Activated CD4-positive, alpha-beta T cell treated with anti-CD3 and anti-CD28 coated beads, Interleukin-2, amount 10 ng/mL, durations not matched to agents 7 days and 5 days (primary cell): ENCODE results near the gene INPP1. TPM values are rescaled to one million over a fixed set of nuclear protein-coding genes. Genes with fewer than 3 reads are reported as not detected.

Experiments used
- CTCF ChIA-PET: fragments of 350-600 bp; sonication (Branson Sonifier 250); formaldehyde crosslinking; loops from one replicate; lab custom pipeline; 2021; ENCODE audit warnings: antibody characterized with exemption; lab: Charles Lee
- POLR2A ChIA-PET: fragments of 350-600 bp; sonication (Branson Sonifier 250); formaldehyde crosslinking; loops from one replicate; lab custom pipeline; 2021; ENCODE audit warnings: antibody characterized with exemption; lab: Charles Lee
- DNase-seq: peaks from one replicate; pipeline ENCODE4 v3.0.0-alpha.2; 2020
- H3K27ac Mint-ChIP-seq: one replicate; pipeline ENCODE4 v1.8.0; 2021; ENCODE audit warnings: mild to moderate bottlenecking, moderate library complexity, mixed read lengths
- H3K27me3 Mint-ChIP-seq: one replicate; pipeline ENCODE4 v1.8.0; 2021; ENCODE audit warnings: mixed read lengths
- H3K36me3 Mint-ChIP-seq: one replicate; pipeline ENCODE4 v1.8.0; 2021; ENCODE audit warnings: low read depth, mixed read lengths
- H3K4me1 Mint-ChIP-seq: one replicate; pipeline ENCODE4 v1.8.0; 2021; ENCODE audit warnings: mixed read lengths
- H3K4me3 Mint-ChIP-seq: one replicate; pipeline ENCODE4 v1.8.0; 2021; ENCODE audit warnings: mild to moderate bottlenecking, moderate library complexity, mixed read lengths
- H3K9me3 Mint-ChIP-seq: one replicate; pipeline ENCODE4 v1.8.0; 2021; ENCODE audit warnings: mixed read lengths
- total RNA-seq, 2 experiments: library from RNA; stranded (reverse); gene quantifications; one replicate each; pipeline ENCODE4 v1.2.3, GENCODE V29; 2021

INPP1 gene
- total RNA-seq, 2 experiments from 2014 or later, result 6.7 to 6.9 TPM

DNA sequence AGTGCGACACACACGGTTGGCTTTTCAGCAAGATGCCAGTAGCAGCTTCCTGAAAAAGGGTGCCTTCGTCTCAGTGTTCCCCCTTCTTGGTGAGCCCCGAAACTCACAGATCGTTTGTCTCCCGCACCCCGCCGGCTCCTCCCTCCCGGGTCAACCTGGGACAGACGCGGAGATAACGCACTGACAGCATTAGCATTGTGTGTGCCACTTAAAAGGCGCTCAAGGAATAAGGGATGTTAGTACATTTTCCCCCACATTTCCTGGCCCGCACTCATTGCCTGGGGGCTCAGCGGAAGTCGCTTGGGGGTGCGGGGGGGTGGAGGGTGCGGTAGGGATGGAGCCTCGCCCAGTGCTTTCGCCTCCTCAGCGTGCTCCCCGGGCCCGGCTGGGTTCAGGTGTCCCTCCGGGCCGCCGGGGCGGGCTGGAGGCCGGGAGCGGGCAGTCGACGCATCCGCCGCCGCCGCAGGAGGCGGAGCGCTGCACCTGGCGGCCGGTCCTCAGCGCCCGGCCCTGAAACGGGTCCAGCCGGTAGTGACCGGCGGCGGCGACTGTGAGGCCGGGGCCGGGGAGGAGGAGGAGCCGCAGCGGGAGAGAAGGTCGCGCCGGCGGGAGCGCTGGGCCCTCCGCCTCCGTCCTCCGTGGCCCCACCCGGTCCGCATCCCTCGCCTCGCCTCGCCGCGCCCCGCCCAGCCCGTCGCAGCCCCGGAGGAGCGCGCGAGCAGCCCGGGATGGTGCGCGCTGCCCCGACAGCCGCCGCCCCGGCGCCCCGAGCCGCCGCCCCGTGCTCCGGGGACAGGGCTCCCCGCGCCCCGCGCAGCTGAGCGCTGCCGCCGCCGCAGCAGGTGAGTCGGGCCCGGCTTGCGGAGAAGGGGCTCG is 64.5 kb downstream of the INPP1 start, which contains the start of gene MFSD6:
Gene MFSD6, plus strand, starts transcription at position 694 of the 876 bp plus-strand sequence. CDS start 27,675 bp downstream, outside the sequence.
- peak; percentile 56 for DNase-seq
- H3K27ac Mint-ChIP-seq, result peak within 1 kb of the TSS; percentile 96
- ChIA-PET CTCF (interaction anchor here (1.2 to 1.3 kb wide), 2 partner anchors 64 to 77 kb away, joined by 3 read pairs; no protein-coding TSS in a partner anchor), POLR2A (no interaction called here)
- H3K9me3 Mint-ChIP-seq, result no peaks in the 10 kb centered on the region
- H3K27me3 Mint-ChIP-seq, result no peaks in the 10 kb centered on the region
- peak within 1 kb of the TSS; percentile 88 for H3K4me3 Mint-ChIP-seq
- peaks cover 35% of the 10 kb centered on the region for H3K4me1 Mint-ChIP-seq
- peaks cover 14% of the 10 kb centered on the region for H3K36me3 Mint-ChIP-seq

- Mint-ChIP-seq H3K27me3 (no peaks in the 10 kb centered on the region), H3K9me3 (no peaks in the 10 kb centered on the region), H3K36me3 (peaks cover 22% of the 10 kb centered on the region), H3K4me1 (peaks cover 43% of the 10 kb centered on the region), H3K4me3 (peak overlapping the region; percentile 88), H3K27ac (peak overlapping the region; percentile 96)
- ChIA-PET CTCF (no interaction called here), POLR2A (no interaction called here)
- peak; percentile 77 for DNase-seq
Observed at GRCh38 chr2:190408538-190409271, 65.3 kb downstream of the INPP1 start.

DNA sequence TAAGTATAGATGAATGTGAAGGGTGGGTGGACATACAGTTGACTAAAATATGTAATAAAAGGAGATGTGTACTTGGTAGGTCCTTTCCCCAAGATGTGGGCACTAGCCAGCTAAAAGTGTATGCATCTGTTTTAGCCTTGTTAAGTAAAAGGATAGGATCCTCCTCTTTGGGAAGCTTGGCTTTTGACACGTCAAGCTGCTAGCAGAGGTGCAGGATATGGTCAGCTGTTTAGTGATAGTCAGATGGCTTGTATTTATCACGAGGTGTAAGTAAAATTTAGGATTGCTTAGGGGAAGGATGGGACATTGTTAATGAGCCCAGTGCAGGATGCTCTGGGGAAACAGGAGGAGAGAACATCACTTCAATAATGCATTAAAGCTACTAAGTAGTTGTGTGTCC is 66.2 kb downstream of the INPP1 start:
- peak overlapping the region; percentile 96 for H3K27ac Mint-ChIP-seq
- peaks cover 23% of the 10 kb centered on the region for H3K36me3 Mint-ChIP-seq

GRCh38 chr2:190410166-190410565 is 66.8 kb downstream of the INPP1 start:
- Mint-ChIP-seq H3K36me3 (peaks cover 23% of the 10 kb centered on the region), H3K9me3 (no peaks in the 10 kb centered on the region)
- POLR2A ChIA-PET, result no interaction called here

More for the DNA sequence above, 66.2 kb downstream of the INPP1 start:
- H3K4me1 Mint-ChIP-seq, result peaks cover 45% of the 10 kb centered on the region
- peak overlapping the region; percentile 88 for H3K4me3 Mint-ChIP-seq
- no peaks in the 10 kb centered on the region for H3K27me3 Mint-ChIP-seq
- ChIA-PET CTCF (interaction anchor here (1.3 kb wide), 1 partner anchor 661 kb away, joined by 3 read pairs; no protein-coding TSS in a partner anchor), POLR2A (no interaction called here)
- H3K9me3 Mint-ChIP-seq, result no peaks in the 10 kb centered on the region
- no peak for DNase-seq

DNA sequence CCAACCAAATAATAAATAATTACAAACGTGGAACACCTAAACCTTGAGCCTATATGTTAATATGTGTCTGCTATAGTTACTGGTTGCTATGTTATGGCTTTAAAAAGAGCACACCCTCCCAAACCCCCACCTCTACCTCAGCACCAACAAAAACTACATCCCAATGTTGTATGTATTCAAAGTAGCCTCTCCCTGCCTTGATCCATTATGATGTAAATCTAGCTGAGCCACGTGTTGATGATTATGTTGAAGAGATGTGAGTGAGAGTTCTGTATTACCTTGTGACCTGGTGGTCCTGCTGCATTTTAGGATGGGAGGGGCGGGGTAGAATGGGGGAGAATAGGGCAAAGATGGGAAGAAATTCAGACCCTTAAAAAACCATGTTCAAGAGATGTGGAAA is 69.6 kb downstream of the INPP1 start:
- Mint-ChIP-seq H3K27me3 (no peaks in the 10 kb centered on the region), H3K36me3 (peaks cover 30% of the 10 kb centered on the region), H3K4me1 (peaks cover 61% of the 10 kb centered on the region), H3K9me3 (no peaks in the 10 kb centered on the region), H3K4me3 (no peak overlapping the region), H3K27ac (peak overlapping the region; percentile 62)
- POLR2A ChIA-PET, result no interaction called here
- DNase-seq, result no peak
- CTCF ChIA-PET, result interaction anchor here (1.1 kb wide), 1 partner anchor 27 kb away, joined by 3 read pairs; no protein-coding TSS in a partner anchor

More at GRCh38 chr2:190410166-190410565, 66.8 kb downstream of the INPP1 start:
- Mint-ChIP-seq H3K4me1 (peaks cover 47% of the 10 kb centered on the region), H3K4me3 (peak overlapping the region; percentile 88), H3K27me3 (no peaks in the 10 kb centered on the region), H3K27ac (peak overlapping the region; percentile 96)
- DNase-seq, result no peak
- CTCF ChIA-PET, result interaction anchor here (1.3 kb wide), 1 partner anchor 660 kb away, joined by 3 read pairs; no protein-coding TSS in a partner anchor

GRCh38 chr2:190413421-190413820 is 70.0 kb downstream of the INPP1 start:
- H3K36me3 Mint-ChIP-seq, result peaks cover 34% of the 10 kb centered on the region
- H3K4me1 Mint-ChIP-seq, result peaks cover 61% of the 10 kb centered on the region
- H3K27ac Mint-ChIP-seq, result peak overlapping the region; percentile 62
- CTCF ChIA-PET, result interaction anchor here (1.1 to 1.3 kb wide), 2 partner anchors 12 to 27 kb away, joined by 3 read pairs; no protein-coding TSS in a partner anchor
- H3K27me3 Mint-ChIP-seq, result no peaks in the 10 kb centered on the region
- DNase-seq, result no peak
- POLR2A ChIA-PET, result no interaction called here
- no peak overlapping the region for H3K4me3 Mint-ChIP-seq
- H3K9me3 Mint-ChIP-seq, result no peaks in the 10 kb centered on the region

DNA sequence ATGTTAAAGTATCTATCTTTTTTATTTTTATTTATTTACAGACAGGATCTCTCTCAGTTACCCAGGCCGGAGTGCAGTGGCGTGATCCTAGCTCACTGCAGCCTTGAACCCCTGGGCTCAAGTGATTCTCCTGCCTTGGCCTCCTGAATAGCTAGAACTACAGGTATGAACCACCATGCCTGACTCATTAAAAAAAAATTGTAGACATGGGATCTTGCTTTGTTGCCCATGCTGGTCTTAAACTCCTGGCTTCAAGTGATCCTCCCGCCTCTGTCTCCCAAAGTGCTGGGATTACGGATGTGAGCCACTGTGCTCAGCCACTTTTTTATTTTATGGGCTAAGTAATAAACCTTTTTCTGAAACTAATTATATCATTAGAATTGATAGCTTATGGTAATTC is 71.9 kb downstream of the INPP1 start:
- DNase-seq, result no peak
- Mint-ChIP-seq H3K36me3 (peaks cover 44% of the 10 kb centered on the region), H3K4me3 (no peak overlapping the region), H3K4me1 (peaks cover 49% of the 10 kb centered on the region), H3K27ac (peak overlapping the region; percentile 52), H3K27me3 (no peaks in the 10 kb centered on the region), H3K9me3 (no peaks in the 10 kb centered on the region)
- ChIA-PET CTCF (interaction anchor here (0.8 kb wide), 3 partner anchors 9 to 81 kb away, joined by 3 read pairs; no protein-coding TSS in a partner anchor), POLR2A (no interaction called here)

DNA sequence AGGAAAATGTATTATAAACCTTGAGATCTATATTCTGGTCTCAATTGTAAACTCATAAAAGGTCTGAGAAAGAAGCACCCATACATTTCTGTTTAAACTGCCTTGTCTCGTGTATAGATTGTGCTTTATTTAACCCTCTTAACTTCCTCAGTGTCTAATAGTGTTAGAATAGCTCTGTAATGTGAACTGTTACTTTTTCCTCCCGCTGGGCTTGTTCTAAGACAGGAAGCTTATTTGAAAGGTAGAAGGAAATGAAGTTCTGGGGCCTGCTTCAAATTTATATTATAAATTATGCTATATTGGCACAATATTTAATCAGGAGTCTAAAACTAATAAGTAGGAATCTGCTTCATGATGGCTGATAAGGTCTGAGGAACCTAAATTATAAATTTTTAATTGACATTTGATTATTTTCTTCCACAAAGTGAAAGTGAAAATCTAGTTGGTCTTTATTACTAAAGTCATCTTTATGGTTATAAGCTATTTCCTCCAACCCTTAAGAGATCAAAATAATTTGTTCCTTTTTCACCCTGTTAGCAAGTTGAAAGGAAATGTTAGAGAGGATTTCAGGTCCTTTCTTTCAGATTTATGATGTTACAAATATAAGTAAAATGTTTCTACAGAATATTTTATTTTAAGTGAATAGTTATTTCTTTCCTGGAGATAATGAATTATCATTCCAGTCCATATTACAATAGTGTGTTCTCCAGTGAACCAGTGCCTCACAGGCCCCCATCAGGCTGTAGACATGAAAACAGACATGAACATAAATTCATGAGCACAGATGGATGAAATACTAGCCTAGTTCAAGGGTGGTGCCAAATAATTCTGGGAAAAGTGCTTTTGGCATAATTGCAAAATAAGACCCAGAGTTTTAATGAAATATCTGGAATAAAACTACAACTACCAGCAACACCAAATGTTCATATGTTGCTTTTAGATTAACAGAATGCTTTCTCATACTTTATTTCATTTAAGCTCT is 72.7 kb downstream of the INPP1 start:
- Mint-ChIP-seq H3K36me3 (peaks cover 43% of the 10 kb centered on the region), H3K4me1 (peaks cover 47% of the 10 kb centered on the region)
- POLR2A ChIA-PET, result no interaction called here

DNA sequence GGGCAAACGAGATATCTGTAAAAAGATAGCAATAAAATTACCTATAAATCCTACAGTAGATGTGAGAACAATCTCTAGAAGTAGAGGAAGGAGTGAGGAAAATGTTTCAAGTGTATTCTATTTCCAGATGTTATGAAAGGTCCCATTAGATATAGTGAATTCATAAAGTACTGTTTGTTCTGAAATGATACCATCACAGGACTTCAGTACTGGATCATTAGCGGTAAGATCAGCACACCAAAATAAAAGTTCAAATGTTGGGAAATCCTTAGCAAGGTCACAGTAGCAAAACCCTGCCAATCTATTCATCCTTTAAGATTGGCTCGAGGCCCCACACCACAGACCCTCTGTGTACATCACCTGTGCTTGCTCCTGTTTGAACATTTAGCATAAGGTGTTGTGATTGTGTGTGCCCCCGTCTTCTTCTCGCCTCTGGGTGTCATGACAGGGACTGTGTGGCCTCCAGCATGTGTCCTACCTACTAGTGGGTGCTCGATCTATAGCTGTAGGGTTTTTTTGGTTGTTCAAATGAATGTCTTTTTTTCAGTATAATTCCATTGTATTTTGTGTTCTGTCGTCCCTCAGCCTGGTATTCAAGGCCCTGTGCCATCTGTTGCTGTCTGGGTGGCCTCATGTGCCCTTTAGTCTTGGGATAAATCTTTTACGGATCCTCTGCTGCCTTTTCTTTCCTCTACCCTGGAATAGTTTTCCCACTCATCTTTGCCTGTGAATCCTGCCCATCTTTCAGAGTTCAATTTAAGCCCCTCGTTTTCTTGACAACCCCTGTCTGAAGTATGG is 73.9 kb downstream of the INPP1 start:
- Mint-ChIP-seq H3K9me3 (no peaks in the 10 kb centered on the region), H3K4me1 (peaks cover 39% of the 10 kb centered on the region), H3K27ac (no peak overlapping the region), H3K4me3 (no peak overlapping the region), H3K27me3 (no peaks in the 10 kb centered on the region), H3K36me3 (peaks cover 37% of the 10 kb centered on the region)
- no peak for DNase-seq
- ChIA-PET POLR2A (no interaction called here), CTCF (no interaction called here)

More for the DNA sequence above, 72.7 kb downstream of the INPP1 start:
- Mint-ChIP-seq H3K27ac (peak overlapping the region; percentile 76), H3K4me3 (peak overlapping the region; percentile 6), H3K9me3 (no peaks in the 10 kb centered on the region), H3K27me3 (no peaks in the 10 kb centered on the region)
- no peak for DNase-seq
- CTCF ChIA-PET, result interaction anchor here (0.8 kb wide), 3 partner anchors 8 to 80 kb away, joined by 3 read pairs; no protein-coding TSS in a partner anchor

DNA sequence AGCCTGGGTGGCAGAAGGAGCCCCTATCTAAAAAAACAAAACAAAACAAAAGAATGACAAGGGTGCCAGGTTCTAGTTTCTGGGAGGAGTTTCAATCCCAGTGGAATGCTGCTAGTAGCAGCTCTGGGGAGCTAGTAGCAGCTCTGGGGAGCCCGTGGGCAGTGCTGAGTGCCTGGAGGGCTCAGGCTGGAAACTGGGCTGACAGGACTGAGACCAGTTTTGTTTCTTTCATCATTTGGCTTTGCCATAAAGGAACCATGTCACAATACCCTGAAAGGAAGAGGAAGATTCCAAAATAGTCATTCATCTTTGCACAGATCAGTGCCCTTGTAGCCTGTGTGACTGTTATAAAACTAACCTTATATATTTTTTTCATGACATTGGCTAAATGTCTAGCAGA is 75.3 kb downstream of the INPP1 start:
- CTCF ChIA-PET, result no interaction called here
- peaks cover 30% of the 10 kb centered on the region for H3K4me1 Mint-ChIP-seq
- H3K36me3 Mint-ChIP-seq, result peaks cover 32% of the 10 kb centered on the region
- H3K27me3 Mint-ChIP-seq, result no peaks in the 10 kb centered on the region
- H3K9me3 Mint-ChIP-seq, result no peaks in the 10 kb centered on the region
- POLR2A ChIA-PET, result interaction anchor here (0.6 kb wide), 1 partner anchor 116 kb away, joined by 4 read pairs; the partner anchor contains the start of gene NEMP2
- H3K4me3 Mint-ChIP-seq, result no peak overlapping the region
- H3K27ac Mint-ChIP-seq, result no peak overlapping the region
- DNase-seq, result no peak

DNA sequence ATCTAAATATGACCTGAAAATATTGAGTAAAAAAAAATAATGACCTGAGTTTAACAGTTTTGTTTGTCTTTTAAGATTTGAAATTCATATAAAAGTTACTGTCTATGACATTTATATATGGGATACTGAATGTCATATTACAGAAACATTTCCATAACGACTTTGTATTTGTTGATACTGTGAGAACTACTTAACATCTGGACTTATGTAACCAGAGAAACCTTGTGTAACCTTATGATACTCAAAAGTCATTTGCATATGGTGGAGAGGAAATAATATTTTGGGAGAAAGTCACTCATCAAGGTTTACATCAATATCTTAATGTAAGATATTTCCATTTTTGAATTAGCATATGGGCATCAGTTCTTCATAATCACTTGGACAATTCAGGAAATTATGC is 77.4 kb downstream of the INPP1 start:
- DNase-seq, result no peak
- POLR2A ChIA-PET, result no interaction called here
- CTCF ChIA-PET, result no interaction called here
- no peak overlapping the region for H3K4me3 Mint-ChIP-seq
- H3K4me1 Mint-ChIP-seq, result peaks cover 31% of the 10 kb centered on the region
- H3K27ac Mint-ChIP-seq, result no peak overlapping the region
- H3K27me3 Mint-ChIP-seq, result no peaks in the 10 kb centered on the region
- H3K36me3 Mint-ChIP-seq, result peaks cover 44% of the 10 kb centered on the region
- H3K9me3 Mint-ChIP-seq, result no peaks in the 10 kb centered on the region
